Occipital lobe (tissue), 1 donor: Measurements from ENCODE around the gene PMS1. TPM values are rescaled to one million over a fixed set of nuclear protein-coding genes. Genes with fewer than 3 reads are reported as not detected.

ENCODE experiments used
- total RNA-seq: library from RNA; depleted of rRNA; stranded (reverse); fragments of >200 nt; gene quantifications from one replicate; pipeline ENCODE4 v1.2.3, GENCODE V29; 2014

Gene PMS1
- total RNA-seq, 1 donor from 2014 or later, result 73.8 TPM

Other genes starting within 250 kb of the PMS1 start
- 43.0 TPM for gene SLC40A1, start 203.7 kb upstream of the PMS1 start, total RNA-seq
- gene ASNSD1, start 123.0 kb upstream of the PMS1 start, total RNA-seq, result 137 TPM
- 55.4 TPM for gene ANKAR, start 109.8 kb upstream of the PMS1 start, total RNA-seq
- 25.6 TPM for gene OSGEPL1, start 21.7 kb upstream of the PMS1 start, total RNA-seq
- gene ORMDL1, start 111 bp upstream of the PMS1 start, total RNA-seq, result 64.4 TPM